Ishikawa (cell line): Measurements from ENCODE around the gene KARS1.

ENCODE experiments used
- TAF1 ChIP-seq: IDR thresholded peaks from 2 replicates; pipeline ENCODE4 v1.6.1; 2012; ENCODE audit warnings: low read depth, mild to moderate bottlenecking
- TF ChIP-seq, protein P1 (sequence below): IDR thresholded peaks from 2 replicates; pipeline ENCODE4 v1.6.1; 2012

DNA sequence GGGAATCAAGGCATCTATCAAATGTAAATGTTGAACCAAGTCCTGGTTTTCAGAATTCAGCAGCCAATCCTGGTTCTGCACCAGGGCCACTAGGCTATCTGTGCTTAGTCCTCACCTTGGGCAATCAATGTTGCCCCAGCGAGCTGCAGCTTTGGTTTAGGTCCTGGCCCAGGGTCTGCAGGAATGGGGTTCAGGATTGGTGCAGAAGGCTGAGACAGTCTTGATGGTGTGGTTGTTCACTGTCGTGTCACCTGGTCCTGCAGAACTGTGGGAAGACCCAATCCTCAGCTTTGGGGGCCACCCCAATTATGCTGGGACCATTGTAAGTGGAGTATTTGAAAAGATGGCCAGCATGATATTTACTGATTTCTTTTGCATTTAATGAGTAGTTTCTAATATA lies 10.7 kb upstream of the KARS1 start:
- TF ChIP-seq, protein P1, sequence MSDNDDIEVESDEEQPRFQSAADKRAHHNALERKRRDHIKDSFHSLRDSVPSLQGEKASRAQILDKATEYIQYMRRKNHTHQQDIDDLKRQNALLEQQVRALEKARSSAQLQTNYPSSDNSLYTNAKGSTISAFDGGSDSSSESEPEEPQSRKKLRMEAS, result no peak
- TF ChIP-seq TAF1, result no peak
